NB4 (cell line): Measurements from ENCODE around the gene GTF2F2.
"Not testable (repeated sequence)": the region's sequence is repeated elsewhere in the genome, so short reads cannot be mapped to it uniquely, and the experiment has no call there.

Experiments
- CTCF ChIP-seq: IDR thresholded peaks from one replicate; pipeline ENCODE4 v1.5.1; 2012; ENCODE audit warnings: low read depth, low read length
- POLR2A ChIP-seq: IDR thresholded peaks from 2 replicates; pipeline ENCODE4 v1.6.1; 2011; ENCODE audit warnings: mild to moderate bottlenecking; ENCODE audit not compliant: insufficient read length; ENCODE audit errors: extremely low read depth

- not testable (repeated sequence) for TF ChIP-seq CTCF, POLR2A
These were observed 124.4 kb downstream of the GTF2F2 start for GRCh38 chr13:45244736-45245135.
